Mononuclear cell (primary cell): ENCODE data around the gene TREH. TPM values are rescaled to one million over a fixed set of nuclear protein-coding genes. Genes with fewer than 3 reads are reported as not detected.
"Not testable (repeated sequence)": the region's sequence is repeated elsewhere in the genome, so short reads cannot be mapped to it uniquely, and the experiment has no call there.

Experiments
- H3K27me3 ChIP-seq: 2 replicates; pipeline ENCODE4 v1.6.0; 2011; ENCODE audit warnings: low read length, control low read depth; ENCODE audit not compliant: insufficient read depth
- H3K4me1 ChIP-seq: 2 replicates; pipeline ENCODE4 v1.5.1; 2011; ENCODE audit warnings: mild to moderate bottlenecking, low read length, control low read depth; ENCODE audit not compliant: insufficient read depth
- H3K4me3 ChIP-seq: 2 replicates; pipeline ENCODE4 v1.5.1; 2011; ENCODE audit warnings: mild to moderate bottlenecking, low read length, moderate library complexity
- H3K9me3 ChIP-seq: 2 replicates; pipeline ENCODE4 v1.5.1; 2011; ENCODE audit warnings: low read depth, mild to moderate bottlenecking, control low read depth, low read length
- total RNA-seq: library from RNA; depleted of rRNA; stranded (reverse); fragments of >200 nt; gene quantifications from one replicate; pipeline ENCODE4 v1.2.3, GENCODE V29; 2012

TREH gene, protein sequence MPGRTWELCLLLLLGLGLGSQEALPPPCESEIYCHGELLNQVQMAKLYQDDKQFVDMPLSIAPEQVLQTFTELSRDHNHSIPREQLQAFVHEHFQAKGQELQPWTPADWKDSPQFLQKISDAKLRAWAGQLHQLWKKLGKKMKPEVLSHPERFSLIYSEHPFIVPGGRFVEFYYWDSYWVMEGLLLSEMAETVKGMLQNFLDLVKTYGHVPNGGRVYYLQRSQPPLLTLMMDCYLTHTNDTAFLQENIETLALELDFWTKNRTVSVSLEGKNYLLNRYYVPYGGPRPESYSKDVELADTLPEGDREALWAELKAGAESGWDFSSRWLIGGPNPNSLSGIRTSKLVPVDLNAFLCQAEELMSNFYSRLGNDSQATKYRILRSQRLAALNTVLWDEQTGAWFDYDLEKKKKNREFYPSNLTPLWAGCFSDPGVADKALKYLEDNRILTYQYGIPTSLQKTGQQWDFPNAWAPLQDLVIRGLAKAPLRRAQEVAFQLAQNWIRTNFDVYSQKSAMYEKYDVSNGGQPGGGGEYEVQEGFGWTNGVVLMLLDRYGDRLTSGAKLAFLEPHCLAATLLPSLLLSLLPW
- total RNA-seq = not detected

GRCh38 chr11:118679483-118679882 is at the start of gene TREH:
TSS of gene TREH (minus strand) at chr11:118679650. CDS start at chr11:118679627, 23 bp downstream.
- Histone ChIP-seq H3K27me3 (no peaks in the 10 kb centered on the region), H3K4me1 (no peaks in the 10 kb centered on the region), H3K9me3 (no peaks in the 10 kb centered on the region), H3K4me3 (no peak within 1 kb of the TSS)

DNA sequence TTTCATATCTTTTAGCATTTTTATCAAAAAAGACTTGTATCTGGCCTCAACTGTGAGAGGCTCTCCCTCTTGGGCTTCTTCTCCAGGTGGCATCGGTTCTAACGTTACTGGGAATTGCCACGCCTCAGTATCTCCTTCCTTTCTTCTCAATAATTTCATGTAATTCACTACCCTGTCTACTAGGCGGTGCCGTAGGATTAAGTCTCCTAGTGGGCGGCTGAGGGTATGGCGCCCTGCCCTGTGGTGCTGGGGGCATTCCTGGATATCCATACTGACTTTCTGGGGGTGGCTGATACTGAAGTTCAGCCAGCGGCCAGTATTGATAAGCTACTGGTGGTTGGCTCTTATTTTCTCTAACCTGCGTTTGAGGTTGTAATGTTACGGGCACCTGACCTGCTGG is 48.7 kb upstream of the TREH start:
- not testable (repeated sequence) for H3K4me3 ChIP-seq, H3K27me3 ChIP-seq, H3K9me3 ChIP-seq, H3K4me1 ChIP-seq

GRCh38 chr11:118727721-118728066 is 48.2 kb upstream of the TREH start:
- H3K27me3 ChIP-seq, H3K9me3 ChIP-seq, H3K4me3 ChIP-seq, H3K4me1 ChIP-seq: not testable (repeated sequence)

GRCh38 chr11:118727001-118727720 is 47.7 kb upstream of the TREH start:
- not testable (repeated sequence) for H3K9me3 ChIP-seq, H3K4me3 ChIP-seq, H3K27me3 ChIP-seq, H3K4me1 ChIP-seq

GRCh38 chr11:118721478-118722015 is 42.1 kb upstream of the TREH start:
- H3K27me3 ChIP-seq, H3K4me1 ChIP-seq, H3K9me3 ChIP-seq, H3K4me3 ChIP-seq: not testable (repeated sequence)

DNA sequence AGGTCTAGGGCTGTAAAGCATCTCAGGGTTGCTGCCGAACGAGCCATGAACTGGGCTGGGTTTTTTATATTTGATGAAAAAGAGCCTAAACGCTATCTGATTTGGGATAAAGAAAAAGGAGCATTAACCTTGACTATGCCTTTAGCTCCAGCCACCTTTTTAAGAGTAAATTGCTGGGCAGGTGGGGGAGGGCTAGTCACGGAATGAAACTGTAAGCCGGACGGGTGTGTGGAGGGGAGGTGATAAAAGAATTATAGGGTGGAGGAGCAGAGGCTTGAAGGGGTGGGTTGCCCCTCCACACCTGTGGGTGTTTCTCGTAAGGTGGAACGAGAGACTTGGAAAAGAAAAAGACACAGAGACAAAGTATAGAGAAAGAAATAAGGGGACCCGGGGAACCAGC is 41.3 kb upstream of the TREH start:
- not testable (repeated sequence) for H3K27me3 ChIP-seq, H3K9me3 ChIP-seq, H3K4me3 ChIP-seq, H3K4me1 ChIP-seq

DNA sequence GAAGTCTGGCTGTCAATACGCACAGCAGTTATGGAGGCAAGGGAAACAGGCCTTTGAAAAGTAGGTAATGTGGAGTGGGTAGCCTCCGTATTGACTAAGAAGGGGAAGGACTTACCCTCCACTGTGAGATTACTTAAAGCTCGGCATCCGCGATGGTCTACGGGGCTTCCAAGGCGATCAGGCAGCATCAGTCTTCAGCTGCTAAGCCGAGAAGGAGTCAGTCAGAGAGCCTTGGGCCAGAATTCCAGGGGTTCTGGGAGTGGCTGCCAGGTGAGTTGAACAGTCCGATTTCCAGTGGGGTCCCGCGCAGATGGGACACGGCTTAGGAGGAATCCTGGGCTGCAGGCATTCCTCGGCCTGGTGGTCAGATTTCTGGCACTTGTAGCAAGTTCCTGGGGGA is 40.6 kb upstream of the TREH start:
- not testable (repeated sequence) for H3K27me3 ChIP-seq, H3K4me3 ChIP-seq

GRCh38 chr11:118718562-118718961 is 39.1 kb upstream of the TREH start:
- peaks cover 11% of the 10 kb centered on the region for H3K4me1 ChIP-seq
- not testable (repeated sequence) for H3K4me3 ChIP-seq, H3K9me3 ChIP-seq, H3K27me3 ChIP-seq

More for the DNA sequence above, 40.6 kb upstream of the TREH start:
- peaks cover 10% of the 10 kb centered on the region for H3K4me1 ChIP-seq
- H3K9me3 ChIP-seq = not testable (repeated sequence)

GRCh38 chr11:118717733-118718132 is 38.3 kb upstream of the TREH start:
- not testable (repeated sequence) for H3K4me3 ChIP-seq, H3K27me3 ChIP-seq, H3K9me3 ChIP-seq
- H3K4me1 ChIP-seq = peaks cover 11% of the 10 kb centered on the region

DNA sequence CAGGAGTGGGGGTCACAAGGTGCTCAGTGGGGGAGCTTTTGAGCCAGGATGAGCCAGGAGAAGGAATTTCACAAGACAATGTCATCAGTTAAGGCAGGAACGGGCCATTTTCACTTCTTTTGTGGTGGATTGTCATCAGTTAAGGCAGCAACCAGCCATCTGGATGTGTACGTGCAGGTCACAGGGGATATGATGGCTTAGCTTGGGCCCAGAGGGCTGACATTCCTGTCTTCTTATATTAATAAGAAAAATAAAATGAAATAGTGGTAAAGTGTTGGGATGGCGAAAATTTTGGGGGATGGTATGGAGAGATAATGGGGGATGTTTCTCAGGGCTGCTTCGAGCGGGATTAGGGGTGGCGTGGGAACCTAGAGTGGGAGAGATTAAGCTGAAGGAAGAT is 37.8 kb upstream of the TREH start:
- H3K4me3 ChIP-seq, H3K9me3 ChIP-seq, H3K27me3 ChIP-seq: not testable (repeated sequence)
- H3K4me1 ChIP-seq = peaks cover 11% of the 10 kb centered on the region

- Histone ChIP-seq H3K4me3 (no peak overlapping the region), H3K4me1 (peaks cover 11% of the 10 kb centered on the region), H3K9me3 (no peaks in the 10 kb centered on the region), H3K27me3 (no peaks in the 10 kb centered on the region)
These were observed 36.4 kb upstream of the TREH start for GRCh38 chr11:118715837-118716260.

DNA sequence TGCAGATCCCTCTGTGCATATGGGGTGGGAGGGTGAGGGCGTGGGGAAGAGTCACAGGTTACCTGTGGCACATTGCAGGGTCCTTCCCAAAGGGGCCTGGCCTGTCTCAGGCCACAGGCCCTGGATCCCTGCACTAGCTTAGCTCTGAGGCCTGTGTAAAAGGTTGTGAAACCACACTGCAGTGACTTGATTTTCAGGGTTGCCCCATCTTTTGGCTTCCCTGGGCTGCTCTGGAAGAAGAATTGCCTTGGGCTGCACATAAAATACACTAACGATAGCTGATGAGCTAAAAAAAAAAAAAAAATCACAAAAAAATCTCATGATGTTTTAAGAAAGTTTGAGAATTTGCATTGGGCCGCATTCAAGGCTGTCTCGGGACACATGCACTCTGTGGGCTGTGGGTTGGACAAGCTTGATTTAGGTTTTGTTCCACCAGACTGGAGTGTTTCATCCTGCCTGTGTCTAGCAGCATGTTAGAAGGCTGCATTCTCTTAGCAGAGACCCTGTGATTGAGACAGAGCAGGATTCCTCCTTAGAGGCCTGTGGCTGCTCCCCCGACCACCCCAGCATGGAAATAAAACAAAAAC is 35.9 kb upstream of the TREH start:
- Histone ChIP-seq H3K9me3 (no peaks in the 10 kb centered on the region), H3K4me1 (peaks cover 11% of the 10 kb centered on the region), H3K27me3 (no peaks in the 10 kb centered on the region), H3K4me3 (no peak overlapping the region)

DNA sequence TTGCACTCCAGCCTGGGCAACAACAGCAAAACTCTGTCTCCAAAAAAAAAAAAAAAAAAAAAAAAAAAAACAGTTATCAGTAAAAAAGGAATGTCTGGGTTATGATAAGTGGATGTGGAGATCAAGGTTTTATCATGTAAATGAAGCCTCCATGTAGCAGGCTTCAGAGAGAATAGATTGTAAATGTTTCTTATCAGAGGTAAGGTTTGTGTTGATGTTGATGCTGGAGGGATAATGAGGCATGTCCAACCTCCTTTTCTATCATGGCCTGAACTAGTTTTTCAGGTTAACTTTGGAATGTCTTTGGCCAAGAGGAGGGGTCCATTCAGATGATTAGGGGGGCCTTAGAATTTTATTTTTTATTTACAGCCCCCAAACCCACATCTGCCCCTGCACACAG is 35.4 kb upstream of the TREH start:
- Histone ChIP-seq H3K27me3 (no peaks in the 10 kb centered on the region), H3K4me1 (peaks cover 11% of the 10 kb centered on the region), H3K4me3 (no peak overlapping the region), H3K9me3 (no peaks in the 10 kb centered on the region)

GRCh38 chr11:118714416-118714815 is 35.0 kb upstream of the TREH start:
- H3K27me3 ChIP-seq, H3K4me3 ChIP-seq: not testable (repeated sequence)

DNA sequence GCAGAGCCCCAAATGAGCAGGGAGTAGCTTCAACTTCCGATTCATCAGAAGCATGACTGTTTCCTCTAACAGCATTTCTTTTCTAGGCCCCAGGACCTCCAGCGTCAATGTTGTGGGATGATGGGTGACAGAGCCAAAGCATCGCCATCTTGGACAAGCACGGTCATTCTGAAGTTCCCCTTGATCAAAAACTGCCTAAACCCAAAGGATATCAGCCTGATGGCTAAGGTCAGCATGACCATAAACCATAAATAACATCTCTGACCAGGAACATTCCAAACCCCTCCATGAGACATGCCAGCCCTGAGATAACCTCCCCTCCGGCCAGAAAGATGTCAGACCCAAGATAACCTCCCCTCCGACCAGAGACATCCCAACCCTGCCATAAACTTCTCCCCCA is 28.8 kb upstream of the TREH start:
- no peak overlapping the region for H3K4me3 ChIP-seq
- H3K4me1 ChIP-seq = peaks cover 31% of the 10 kb centered on the region
- H3K9me3 ChIP-seq = no peaks in the 10 kb centered on the region
- H3K27me3 ChIP-seq = no peaks in the 10 kb centered on the region

More at GRCh38 chr11:118714416-118714815, 35.0 kb upstream of the TREH start:
- H3K9me3 ChIP-seq = not testable (repeated sequence)
- H3K4me1 ChIP-seq = peaks cover 11% of the 10 kb centered on the region
